A673 (cell line): Measurements from ENCODE around the gene FOXK1.

Source experiments
- EZH2 ChIP-seq: fragments of 200-600 bp; sonication (generic); IDR thresholded peaks from 2 replicates; pipeline ENCODE4 v1.6.1; 2017; ENCODE audit warnings: borderline replicate concordance, low read depth, mild to moderate bottlenecking, mixed read lengths, antibody characterized with exemption, low read length; ENCODE audit not compliant: poor library complexity, severe bottlenecking
- TF ChIP-seq, protein P1 (sequence below): fragments of 300-800, 200-600 bp; sonication (generic); conservative IDR thresholded peaks from 2 replicates; pipeline ENCODE4 v1.5.1; 2017; ENCODE audit warnings: low read depth, mild to moderate bottlenecking, antibody characterized with exemption, low read length, moderate library complexity, mixed read lengths

DNA sequence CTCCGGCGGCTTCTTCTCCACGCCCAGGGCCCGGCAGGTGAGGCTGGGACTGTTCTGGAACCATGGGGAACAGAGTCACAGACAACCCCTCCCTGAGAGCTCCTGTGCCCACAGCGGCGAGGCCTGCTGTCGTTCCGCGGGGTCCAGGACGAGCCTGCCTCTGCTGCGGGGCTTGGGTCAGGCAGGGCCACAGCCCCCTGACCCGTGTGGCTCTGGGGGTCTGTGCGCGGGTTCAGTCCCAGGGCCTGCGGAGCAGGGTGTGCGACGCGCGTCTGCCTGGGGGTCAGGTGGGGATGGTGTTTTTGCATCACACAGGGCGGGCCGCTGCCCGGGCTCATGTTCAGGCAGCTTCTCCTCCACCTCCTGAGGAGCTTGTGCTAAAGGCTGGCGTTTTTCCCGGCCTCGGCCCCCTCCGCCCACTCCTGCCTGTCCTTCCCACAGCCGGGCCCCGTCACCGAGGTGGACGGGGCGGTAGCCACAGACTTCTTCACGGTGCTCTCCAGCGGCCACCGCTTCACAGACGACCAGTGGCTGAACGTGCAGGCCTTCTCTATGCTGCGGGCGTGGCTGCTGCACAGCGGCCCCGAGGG, 101.8 kb downstream of the FOXK1 start:
- TF ChIP-seq, protein P1, sequence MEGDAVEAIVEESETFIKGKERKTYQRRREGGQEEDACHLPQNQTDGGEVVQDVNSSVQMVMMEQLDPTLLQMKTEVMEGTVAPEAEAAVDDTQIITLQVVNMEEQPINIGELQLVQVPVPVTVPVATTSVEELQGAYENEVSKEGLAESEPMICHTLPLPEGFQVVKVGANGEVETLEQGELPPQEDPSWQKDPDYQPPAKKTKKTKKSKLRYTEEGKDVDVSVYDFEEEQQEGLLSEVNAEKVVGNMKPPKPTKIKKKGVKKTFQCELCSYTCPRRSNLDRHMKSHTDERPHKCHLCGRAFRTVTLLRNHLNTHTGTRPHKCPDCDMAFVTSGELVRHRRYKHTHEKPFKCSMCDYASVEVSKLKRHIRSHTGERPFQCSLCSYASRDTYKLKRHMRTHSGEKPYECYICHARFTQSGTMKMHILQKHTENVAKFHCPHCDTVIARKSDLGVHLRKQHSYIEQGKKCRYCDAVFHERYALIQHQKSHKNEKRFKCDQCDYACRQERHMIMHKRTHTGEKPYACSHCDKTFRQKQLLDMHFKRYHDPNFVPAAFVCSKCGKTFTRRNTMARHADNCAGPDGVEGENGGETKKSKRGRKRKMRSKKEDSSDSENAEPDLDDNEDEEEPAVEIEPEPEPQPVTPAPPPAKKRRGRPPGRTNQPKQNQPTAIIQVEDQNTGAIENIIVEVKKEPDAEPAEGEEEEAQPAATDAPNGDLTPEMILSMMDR, result no peak
- TF ChIP-seq EZH2, result no peak
